ENCODE measurements around the gene SRGAP1. TPM values are rescaled to one million over a fixed set of nuclear protein-coding genes. Genes with fewer than 3 reads are reported as not detected.
A peak's percentile ranks its signal among the peaks of the same experiment; 100 is the strongest.

SRGAP1 gene
- total RNA-seq, 4 donors from 2014 or later: 13.1 to 81.5 (median 22.4) TPM

DNA sequence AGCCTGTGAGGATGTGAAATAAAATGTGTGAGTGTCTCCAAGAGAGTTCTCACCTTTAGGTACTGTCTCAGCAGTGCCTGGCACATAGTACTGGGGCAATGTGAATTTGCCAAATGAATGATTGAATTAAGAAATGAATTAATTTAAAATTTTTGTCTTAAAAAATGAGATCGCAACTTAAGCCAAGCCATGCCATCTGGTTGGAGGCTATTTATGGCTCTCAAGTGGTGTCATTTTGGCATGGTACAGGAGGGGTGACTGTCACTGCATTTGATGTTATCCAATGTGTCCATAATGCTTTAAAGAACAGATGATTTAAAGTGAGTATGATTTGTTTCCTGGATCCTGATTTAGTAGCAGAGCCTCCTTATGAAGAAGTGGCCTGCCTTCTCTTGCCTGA lies 80.3 kb downstream of the SRGAP1 start:
- DNase-seq (ENCODE audit: low spot score in 2 of 2): no peak
- Histone ChIP-seq H3K4me1 (peaks cover 0 to 3% (median under 1%) of the 10 kb centered on the region in 4 donors), H3K9me3 (no peaks in the 10 kb centered on the region), H3K27me3 (no peaks in the 10 kb centered on the region), H3K36me3 (no peaks in the 10 kb centered on the region), H3K4me3 (no peak overlapping the region), H3K27ac (no peak overlapping the region)
- 34 to 97% methylated on average over 1 of the region's 1 CpG for WGBS, 2 donors
- TF ChIP-seq EP300 (IDR thresholded peaks at IDR 0.05): no peak
- TF ChIP-seq, protein P1, sequence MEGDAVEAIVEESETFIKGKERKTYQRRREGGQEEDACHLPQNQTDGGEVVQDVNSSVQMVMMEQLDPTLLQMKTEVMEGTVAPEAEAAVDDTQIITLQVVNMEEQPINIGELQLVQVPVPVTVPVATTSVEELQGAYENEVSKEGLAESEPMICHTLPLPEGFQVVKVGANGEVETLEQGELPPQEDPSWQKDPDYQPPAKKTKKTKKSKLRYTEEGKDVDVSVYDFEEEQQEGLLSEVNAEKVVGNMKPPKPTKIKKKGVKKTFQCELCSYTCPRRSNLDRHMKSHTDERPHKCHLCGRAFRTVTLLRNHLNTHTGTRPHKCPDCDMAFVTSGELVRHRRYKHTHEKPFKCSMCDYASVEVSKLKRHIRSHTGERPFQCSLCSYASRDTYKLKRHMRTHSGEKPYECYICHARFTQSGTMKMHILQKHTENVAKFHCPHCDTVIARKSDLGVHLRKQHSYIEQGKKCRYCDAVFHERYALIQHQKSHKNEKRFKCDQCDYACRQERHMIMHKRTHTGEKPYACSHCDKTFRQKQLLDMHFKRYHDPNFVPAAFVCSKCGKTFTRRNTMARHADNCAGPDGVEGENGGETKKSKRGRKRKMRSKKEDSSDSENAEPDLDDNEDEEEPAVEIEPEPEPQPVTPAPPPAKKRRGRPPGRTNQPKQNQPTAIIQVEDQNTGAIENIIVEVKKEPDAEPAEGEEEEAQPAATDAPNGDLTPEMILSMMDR (IDR thresholded peaks at IDR 0.05): no peak
- TF ChIP-seq POLR2A (IDR thresholded peaks at IDR 0.05): no peak

DNA sequence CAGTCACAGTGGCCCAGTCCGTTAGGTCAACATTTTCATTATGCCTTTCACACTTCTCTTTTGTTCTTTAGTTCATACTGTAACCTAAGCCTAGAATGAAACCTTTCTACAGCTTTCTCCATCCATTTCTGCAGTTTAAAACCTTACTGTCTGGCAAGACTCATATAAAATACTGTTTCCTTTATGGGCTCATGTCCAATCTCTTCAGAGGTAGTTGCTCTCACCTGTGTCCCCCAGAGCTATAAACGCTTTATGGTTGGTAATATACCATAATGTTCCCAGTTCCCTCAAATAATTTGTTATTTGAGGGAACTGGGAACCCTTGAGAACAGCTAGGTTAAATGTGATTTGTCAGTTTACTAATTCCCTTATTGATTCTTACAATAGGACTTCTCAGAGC lies 83.0 kb downstream of the SRGAP1 start:
- H3K9me3 ChIP-seq: no peaks in the 10 kb centered on the region
- TF ChIP-seq, protein P1 (IDR thresholded peaks at IDR 0.05): no peak
- no peak for TF ChIP-seq POLR2A (IDR thresholded peaks at IDR 0.05)
- no peak for TF ChIP-seq EP300 (IDR thresholded peaks at IDR 0.05)
- no peak overlapping the region for H3K4me3 ChIP-seq
- 95 to 97% methylated on average over 2 of the region's 2 CpGs for WGBS, 2 donors
- no peak for DNase-seq (ENCODE audit: low spot score in 2 of 2)
- peaks cover 0 to 15% (median 3%) of the 10 kb centered on the region in 4 donors for H3K4me1 ChIP-seq
- H3K36me3 ChIP-seq: no peaks in the 10 kb centered on the region
- H3K27me3 ChIP-seq: no peaks in the 10 kb centered on the region
- H3K27ac ChIP-seq: no peak overlapping the region

DNA sequence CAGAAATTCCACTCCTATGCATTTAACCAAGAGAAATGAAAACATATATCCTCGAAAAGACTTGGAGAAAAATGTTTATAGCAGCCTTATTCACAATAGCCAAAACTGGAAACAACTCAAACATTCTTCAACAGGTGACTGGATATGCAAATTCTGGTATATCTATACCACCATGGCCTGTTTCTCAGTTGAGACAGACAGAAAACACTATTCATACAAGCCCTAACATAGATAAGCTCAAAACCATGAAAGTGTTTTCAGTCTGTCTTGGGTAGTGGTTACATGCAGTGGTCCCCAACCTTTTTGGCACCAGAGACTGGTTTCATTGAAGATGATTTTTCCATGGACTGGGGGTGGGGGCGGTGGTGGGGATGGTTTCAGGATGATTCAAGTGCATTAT lies 83.8 kb downstream of the SRGAP1 start:
- Histone ChIP-seq H3K9me3 (no peaks in the 10 kb centered on the region), H3K36me3 (no peaks in the 10 kb centered on the region), H3K4me1 (peaks cover 0 to 15% (median 3%) of the 10 kb centered on the region in 4 donors), H3K27me3 (no peaks in the 10 kb centered on the region), H3K27ac (no peak overlapping the region), H3K4me3 (no peak overlapping the region)
- TF ChIP-seq POLR2A (IDR thresholded peaks at IDR 0.05): no peak
- TF ChIP-seq, protein P1 (IDR thresholded peaks at IDR 0.05): no peak
- TF ChIP-seq EP300 (IDR thresholded peaks at IDR 0.05): no peak
- 90 to 94% methylated on average over 2 of the region's 2 CpGs for WGBS, 2 donors
- no peak for DNase-seq (ENCODE audit: low spot score in 2 of 2)

DNA sequence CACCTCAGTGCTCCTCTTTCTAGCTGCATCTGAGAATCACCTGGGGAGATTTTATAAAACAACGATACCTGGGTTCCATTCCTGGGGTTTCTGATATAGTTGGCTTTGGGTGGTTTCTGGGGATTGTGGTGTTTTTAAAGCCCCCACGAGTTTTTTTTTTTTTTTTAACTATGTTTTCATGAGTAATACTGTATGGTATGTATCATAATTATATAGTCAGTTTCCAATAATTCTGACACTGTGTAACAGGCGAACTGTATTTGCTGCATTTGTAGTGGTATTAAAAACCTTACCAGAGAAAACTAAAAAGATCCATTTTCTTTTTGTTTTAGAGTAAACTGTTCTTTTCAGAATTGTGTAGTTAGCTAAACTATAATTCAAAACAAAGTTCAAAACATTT lies 84.9 kb downstream of the SRGAP1 start:
- WGBS, 2 donors: 72 to 78% methylated on average over 3 of the region's 3 CpGs
- H3K27me3 ChIP-seq: no peaks in the 10 kb centered on the region
- H3K27ac ChIP-seq: no peak overlapping the region
- H3K4me3 ChIP-seq: no peak overlapping the region
- H3K9me3 ChIP-seq: no peaks in the 10 kb centered on the region
- TF ChIP-seq, protein P1 (IDR thresholded peaks at IDR 0.05): no peak
- peaks cover 0 to 15% (median 3%) of the 10 kb centered on the region in 4 donors for H3K4me1 ChIP-seq
- DNase-seq (ENCODE audit: low spot score in 2 of 2): no peak
- H3K36me3 ChIP-seq: no peaks in the 10 kb centered on the region

DNA sequence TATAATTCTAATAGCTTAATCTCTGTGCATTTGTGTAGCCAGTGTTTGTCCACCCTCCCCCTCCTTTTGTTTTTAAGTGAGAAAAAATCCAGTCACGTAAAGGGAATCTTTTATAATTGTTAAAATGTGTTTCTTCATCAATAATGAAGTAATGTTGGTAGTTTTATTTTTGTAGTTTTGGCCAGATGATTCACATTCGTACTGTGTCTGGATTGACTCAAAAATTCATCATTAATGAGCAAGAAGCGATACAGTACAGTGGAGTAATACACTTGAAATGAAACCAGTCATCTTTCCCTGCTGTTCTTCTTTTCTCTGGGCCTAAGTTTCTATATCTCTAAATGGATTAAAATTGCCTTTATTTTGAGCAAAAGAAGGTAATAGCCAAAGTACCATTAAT lies 86.5 kb downstream of the SRGAP1 start:
- no peaks in the 10 kb centered on the region for H3K9me3 ChIP-seq
- DNase-seq (ENCODE audit: low spot score in 2 of 2): no peak
- H3K27me3 ChIP-seq: no peaks in the 10 kb centered on the region
- no peaks in the 10 kb centered on the region for H3K36me3 ChIP-seq
- H3K4me1 ChIP-seq: peaks cover 0 to 15% (median 3%) of the 10 kb centered on the region in 4 donors
- no peak overlapping the region for H3K4me3 ChIP-seq
- 38 to 46% methylated on average over 3 of the region's 3 CpGs for WGBS, 2 donors
- TF ChIP-seq POLR2A (IDR thresholded peaks at IDR 0.05) (no peak), EP300 (IDR thresholded peaks at IDR 0.05) (no peak)
- TF ChIP-seq, protein P1 (IDR thresholded peaks at IDR 0.05): no peak
- peak overlapping the region in 1 of 4 donors; percentile 4 for H3K27ac ChIP-seq
